IMR-90 (cell line): ENCODE data around the gene HRC.

Source experiments
- MAZ ChIP-seq: IDR thresholded peaks from 2 replicates; pipeline ENCODE4 v1.6.1; 2012; ENCODE audit warnings: low read depth, mild to moderate bottlenecking, low read length, improper control_type of control experiment, moderate library complexity, borderline replicate concordance
- POLR2A ChIP-seq: IDR thresholded peaks from 2 replicates; pipeline ENCODE4 v1.6.1; 2012; ENCODE audit warnings: mild to moderate bottlenecking, low read depth, low read length
- SMC3 ChIP-seq: fragments of 150-350 bp; IDR thresholded peaks from 2 replicates; pipeline ENCODE4 v1.6.1; 2016; ENCODE audit warnings: low read depth, mild to moderate bottlenecking, antibody characterized with exemption, low read length, moderate library complexity
- TF ChIP-seq, protein P1 (sequence below): conservative IDR thresholded peaks from 2 replicates; pipeline ENCODE4 v1.5.1; 2012; ENCODE audit warnings: mild to moderate bottlenecking, low read depth, low read length, improper control_type of control experiment

DNA sequence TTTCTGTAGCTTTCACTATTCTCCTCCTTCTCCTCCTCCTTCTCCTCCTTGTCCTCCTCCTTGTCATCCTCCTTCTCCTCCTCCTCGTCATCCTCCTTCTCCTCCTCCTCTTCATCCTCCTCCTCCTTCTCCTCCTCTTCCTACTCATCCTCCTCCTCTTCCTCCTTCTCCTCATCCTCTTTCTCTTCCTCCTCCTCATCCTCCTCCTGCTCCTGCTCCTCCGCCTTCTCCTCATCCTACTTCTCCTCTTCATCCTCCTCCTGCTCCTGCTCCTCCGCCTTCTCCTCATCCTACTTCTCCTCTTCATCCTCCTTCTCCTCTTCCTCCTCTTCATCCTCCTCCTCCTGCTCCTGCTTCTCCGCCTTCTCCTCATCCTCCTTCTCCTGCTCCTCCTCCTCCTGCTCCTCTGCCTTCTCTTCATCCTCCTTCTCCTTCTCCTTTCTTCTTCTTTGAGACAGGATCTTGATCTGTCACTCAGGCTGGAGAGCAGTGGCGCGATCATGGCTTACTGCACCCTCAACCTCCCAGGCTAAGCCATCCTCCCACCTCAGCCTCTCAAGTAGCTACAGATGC, 38.7 kb upstream of the HRC start:
- TF ChIP-seq, protein P1, sequence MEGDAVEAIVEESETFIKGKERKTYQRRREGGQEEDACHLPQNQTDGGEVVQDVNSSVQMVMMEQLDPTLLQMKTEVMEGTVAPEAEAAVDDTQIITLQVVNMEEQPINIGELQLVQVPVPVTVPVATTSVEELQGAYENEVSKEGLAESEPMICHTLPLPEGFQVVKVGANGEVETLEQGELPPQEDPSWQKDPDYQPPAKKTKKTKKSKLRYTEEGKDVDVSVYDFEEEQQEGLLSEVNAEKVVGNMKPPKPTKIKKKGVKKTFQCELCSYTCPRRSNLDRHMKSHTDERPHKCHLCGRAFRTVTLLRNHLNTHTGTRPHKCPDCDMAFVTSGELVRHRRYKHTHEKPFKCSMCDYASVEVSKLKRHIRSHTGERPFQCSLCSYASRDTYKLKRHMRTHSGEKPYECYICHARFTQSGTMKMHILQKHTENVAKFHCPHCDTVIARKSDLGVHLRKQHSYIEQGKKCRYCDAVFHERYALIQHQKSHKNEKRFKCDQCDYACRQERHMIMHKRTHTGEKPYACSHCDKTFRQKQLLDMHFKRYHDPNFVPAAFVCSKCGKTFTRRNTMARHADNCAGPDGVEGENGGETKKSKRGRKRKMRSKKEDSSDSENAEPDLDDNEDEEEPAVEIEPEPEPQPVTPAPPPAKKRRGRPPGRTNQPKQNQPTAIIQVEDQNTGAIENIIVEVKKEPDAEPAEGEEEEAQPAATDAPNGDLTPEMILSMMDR: no peak
- no peak for TF ChIP-seq MAZ
- TF ChIP-seq POLR2A: no peak
- no peak for TF ChIP-seq SMC3
